NCI-H526 treated with DMSO at 0.1 percent for 48 hours (cell line): ENCODE data around the gene IRS2.

Experiments
- DNase-seq: peaks from one replicate; lab custom pipeline; 2025; lab: John Stamatoyannopoulos, UW

IRS2 gene

GRCh38 chr13:109781384-109782065, 4.9 kb downstream of the IRS2 start:
- peak; percentile 89 for DNase-seq

DNA sequence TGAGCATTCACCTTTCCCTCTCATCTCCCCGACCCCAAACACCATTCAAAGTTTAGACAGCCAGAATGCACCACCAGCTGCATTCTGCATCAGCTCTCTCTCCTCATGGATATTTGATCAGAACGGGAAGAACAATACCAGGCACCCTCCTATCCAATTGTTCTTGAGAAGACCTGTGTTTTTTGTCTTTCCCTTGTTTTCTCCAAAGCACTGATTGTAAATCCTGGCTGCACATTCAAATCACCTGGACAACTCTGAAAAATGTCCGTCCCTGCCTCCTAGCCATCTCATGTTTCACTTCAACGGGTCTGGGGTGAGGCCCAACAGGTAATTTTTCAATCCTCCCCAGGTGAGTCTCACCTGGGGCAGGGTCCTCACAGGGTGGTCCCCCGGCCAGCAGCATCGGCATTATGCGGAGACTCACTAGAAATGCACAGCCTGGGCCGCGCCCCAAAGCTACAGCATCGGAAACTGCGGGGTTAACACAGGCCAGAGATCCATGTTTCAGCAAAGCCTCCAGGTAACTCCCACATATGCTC, 5.5 kb downstream of the IRS2 start:
- peak; percentile 81 for DNase-seq

GRCh38 chr13:109779876-109780510, 6.4 kb downstream of the IRS2 start:
- DNase-seq = peak; percentile 58

GRCh38 chr13:109779074-109779473, 7.3 kb downstream of the IRS2 start:
- peak; percentile 97 for DNase-seq

- DNase-seq = peak; percentile 54
Observed at GRCh38 chr13:109778102-109778542, 8.3 kb downstream of the IRS2 start.

DNA sequence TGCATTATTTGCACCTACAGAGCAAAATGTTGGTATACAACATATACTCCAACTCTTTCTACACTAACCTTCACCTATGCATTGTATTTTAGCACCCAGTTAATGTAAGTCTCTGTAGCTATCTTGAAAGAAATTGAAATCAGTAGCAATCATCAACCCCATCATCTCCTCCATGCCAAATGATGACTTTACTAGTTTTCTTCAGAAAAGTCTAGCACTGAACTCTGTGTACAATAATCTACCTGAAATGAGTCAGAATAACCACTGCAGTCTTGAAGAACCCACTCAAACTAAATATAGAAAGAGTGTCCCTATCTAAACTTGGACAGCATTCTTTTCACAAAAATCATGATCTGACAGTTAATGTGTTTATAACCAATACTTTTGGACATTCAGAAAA, 9.8 kb downstream of the IRS2 start:
- no peak for DNase-seq

- no peak for DNase-seq
Observed at GRCh38 chr13:109773786-109774185, 12.6 kb downstream of the IRS2 start.

GRCh38 chr13:109773276-109773675, 13.1 kb downstream of the IRS2 start:
- DNase-seq = no peak

DNA sequence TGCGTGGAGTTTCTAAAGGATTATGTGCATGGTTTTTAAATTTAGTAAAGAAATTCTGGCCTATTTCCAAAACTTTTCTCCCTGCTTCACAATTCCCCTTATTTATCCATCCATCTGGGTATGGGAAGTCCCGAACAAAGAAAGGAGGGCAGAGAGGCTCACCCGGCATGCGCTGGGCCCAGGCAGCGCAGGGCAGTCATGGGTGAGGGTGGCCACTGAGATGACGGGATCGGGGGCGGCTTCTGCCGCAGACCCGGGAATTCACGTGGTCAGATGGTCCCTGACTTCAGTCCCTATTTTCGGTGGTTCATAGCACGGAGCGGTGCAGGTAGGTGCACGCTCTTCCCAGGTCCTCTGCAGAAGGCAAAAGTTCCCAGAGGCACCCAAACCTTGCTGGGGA, 14.5 kb downstream of the IRS2 start:
- DNase-seq = no peak

DNA sequence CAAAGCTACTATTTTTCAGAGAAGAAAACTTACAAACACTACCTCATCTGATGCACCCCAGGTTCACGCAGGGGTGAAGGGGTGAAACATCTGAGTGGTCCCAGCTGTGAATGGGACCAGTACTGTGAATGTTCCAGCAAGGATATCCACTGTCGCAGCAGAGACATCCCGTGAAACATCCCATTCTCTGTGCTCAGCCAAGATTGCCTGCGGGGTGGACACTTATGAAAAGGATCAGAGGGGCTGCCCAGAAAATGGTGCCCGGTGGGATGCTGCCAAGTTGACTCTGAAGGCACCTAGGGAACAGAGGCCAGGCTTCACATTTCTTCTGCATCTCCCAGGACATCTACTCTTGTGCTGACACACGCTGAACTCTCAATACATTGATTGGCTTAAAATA, 15.9 kb downstream of the IRS2 start:
- no peak for DNase-seq

- DNase-seq = no peak
Observed at GRCh38 chr13:109769921-109770320, 16.5 kb downstream of the IRS2 start.

DNA sequence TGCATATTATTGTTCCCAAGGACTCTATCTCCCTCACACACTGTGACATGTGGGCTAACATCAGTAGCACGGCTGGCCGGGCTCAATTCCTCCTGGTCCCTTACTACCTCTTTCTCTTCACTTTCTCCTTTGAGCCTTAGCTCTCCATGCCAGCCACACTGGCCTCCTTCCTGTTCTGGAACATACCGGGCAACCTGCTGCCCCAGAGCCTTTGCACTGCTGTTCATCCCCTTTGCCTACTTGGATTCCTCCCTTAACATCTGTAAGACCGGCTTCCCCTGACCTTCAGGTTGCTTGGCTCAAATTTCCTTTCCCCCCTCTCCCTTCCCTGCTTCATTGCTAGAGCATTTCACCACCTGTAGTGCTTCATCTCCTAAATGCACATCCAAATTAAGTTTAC, 17.1 kb downstream of the IRS2 start:
- no peak for DNase-seq

DNA sequence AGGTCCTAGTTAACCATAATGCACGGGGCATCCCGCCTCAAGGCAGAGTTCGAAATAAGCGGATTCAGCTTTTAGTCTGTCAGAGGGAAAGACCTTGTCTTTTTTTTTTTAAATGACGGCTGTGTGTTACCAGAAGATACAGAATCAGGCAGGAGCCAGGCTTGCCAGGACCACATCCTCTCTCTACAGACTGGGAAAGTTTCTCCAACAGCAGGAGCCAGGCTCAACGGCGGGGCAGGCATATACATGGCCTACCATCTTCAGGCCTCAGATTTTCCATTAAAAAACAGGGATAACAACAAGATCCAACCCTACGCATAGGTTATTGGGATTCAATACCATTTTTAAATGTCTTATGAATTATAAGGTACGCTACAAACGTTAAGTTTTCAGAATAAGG, 17.8 kb downstream of the IRS2 start:
- DNase-seq = no peak

DNA sequence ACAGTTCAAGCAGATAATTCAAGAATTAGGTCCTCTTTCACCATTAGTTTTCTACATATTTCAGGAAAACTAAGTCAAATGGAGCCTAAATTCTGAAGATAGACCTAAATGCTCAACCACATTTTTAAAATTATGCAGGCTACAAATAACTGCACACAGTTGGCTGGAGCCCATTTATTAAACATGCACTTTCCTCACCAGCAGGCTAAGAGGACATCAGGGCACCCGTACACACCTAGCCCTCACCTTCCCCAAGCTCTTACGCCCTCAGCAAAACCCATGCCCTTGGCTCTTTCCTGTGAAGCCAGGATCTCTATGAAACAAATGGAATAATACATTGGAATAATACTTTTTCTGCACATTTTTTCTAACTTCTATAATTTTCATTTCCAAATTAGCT, 18.2 kb downstream of the IRS2 start:
- no peak for DNase-seq

- no peak for DNase-seq
Observed at GRCh38 chr13:109767023-109767422, 19.4 kb downstream of the IRS2 start.

GRCh38 chr13:109764470-109765291, 21.7 kb downstream of the IRS2 start:
- no peak for DNase-seq

- no peak for DNase-seq
Observed at GRCh38 chr13:109764045-109764444, 22.3 kb downstream of the IRS2 start.

DNA sequence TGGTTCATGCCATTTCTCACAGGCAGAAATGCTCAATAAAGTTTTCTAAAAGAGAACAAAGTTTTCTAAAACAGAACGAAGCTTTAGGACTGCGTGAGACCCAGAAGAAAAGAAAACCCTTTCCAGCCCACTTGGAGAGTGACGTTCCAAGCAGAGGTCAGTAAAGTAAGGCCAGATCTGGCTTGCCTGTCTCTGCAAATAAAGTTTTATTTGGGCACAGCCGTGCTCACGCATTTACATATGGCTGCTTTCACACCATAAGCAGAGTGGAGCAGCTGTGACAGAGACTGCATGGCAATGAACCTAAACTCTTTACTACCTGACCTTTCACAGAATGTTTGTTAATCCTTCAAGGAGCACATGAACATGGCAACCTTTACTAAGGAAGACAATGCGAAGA, 23.6 kb downstream of the IRS2 start:
- DNase-seq = peak; percentile 24

- DNase-seq = no peak
Observed at GRCh38 chr13:109761695-109762094, 24.7 kb downstream of the IRS2 start.

GRCh38 chr13:109760951-109761350, 25.4 kb downstream of the IRS2 start:
- no peak for DNase-seq

DNA sequence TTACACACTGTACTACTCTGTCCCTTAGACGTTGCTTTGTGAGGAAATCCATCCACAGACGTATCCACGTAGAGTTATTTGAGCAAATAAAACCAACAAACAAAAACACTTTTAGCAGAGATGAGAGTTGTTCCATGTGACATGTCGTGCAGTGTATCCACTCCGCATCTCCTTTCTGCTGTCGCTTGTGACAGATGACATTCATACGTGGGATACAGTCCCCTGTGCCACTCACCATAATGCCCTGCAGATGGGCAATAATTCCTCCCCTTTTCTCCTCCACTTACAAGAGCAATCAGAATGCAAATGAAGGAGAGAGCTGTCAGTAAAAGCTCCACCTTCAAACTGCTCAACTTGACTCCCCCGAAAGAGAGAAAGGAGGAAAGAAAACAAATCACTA, 26.0 kb downstream of the IRS2 start:
- DNase-seq = peak; percentile 41

- DNase-seq = no peak
Observed at GRCh38 chr13:109759609-109760008, 26.8 kb downstream of the IRS2 start.
